GM21381 (cell line): ENCODE data around the gene IGF1.

Source experiments
- ATAC-seq: cut with Tn5 transposase; IDR thresholded peaks from one replicate; pipeline ENCODE4 v1.9.1; 2021; ENCODE audit warnings: mild to moderate bottlenecking, moderate library complexity; ENCODE audit not compliant: unreplicated experiment

The IGF1 gene

DNA sequence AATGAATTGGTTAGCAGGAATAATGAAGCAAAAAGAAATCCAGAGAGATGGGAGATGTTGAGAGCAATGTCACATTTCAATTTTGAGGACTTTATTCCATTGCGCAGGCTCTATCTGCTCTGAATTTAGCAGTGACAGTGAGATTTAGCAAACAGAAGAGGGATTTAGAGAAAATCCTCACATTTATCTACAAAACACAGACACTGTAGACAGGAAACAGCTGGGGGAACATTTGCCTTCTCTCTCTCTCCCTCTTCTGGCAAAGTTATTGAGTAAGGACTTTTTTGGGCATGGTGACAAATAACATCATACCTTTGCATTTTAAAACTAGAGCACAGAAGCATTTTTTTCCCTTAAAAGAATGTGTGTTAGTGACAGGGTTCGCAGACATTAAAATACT, at the start of gene IGF1:
TSS of gene IGF1 (minus strand) at position 158 of the 400 bp plus-strand sequence. CDS start 182 bp downstream, outside the sequence.
- no peak for ATAC-seq

DNA sequence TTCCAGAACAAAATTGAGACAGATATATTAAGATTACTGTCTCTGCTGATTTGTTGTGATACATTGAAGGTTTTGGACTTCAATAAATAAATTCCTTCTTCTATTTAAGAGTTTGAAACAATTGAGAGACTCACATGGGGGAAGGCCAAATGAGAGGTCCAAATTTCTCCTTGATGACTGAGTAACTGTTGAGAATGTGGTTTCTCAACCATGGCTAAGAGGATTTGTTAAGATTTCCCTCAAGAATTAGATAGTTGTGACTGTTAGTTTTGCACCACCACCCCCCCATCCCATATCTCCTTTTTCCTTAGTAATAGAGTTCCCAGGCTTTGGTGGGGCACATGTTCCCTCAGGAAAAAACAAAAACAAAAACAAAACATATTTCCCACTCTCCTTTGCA, 47.7 kb upstream of the IGF1 start:
- no peak for ATAC-seq

GRCh38 chr12:102527171-102527720, 46.9 kb upstream of the IGF1 start:
- no peak for ATAC-seq

- no peak for ATAC-seq
These were observed 46.3 kb upstream of the IGF1 start for GRCh38 chr12:102526656-102527055.

- no peak for ATAC-seq
These were observed 42.4 kb upstream of the IGF1 start for GRCh38 chr12:102522768-102523167.

DNA sequence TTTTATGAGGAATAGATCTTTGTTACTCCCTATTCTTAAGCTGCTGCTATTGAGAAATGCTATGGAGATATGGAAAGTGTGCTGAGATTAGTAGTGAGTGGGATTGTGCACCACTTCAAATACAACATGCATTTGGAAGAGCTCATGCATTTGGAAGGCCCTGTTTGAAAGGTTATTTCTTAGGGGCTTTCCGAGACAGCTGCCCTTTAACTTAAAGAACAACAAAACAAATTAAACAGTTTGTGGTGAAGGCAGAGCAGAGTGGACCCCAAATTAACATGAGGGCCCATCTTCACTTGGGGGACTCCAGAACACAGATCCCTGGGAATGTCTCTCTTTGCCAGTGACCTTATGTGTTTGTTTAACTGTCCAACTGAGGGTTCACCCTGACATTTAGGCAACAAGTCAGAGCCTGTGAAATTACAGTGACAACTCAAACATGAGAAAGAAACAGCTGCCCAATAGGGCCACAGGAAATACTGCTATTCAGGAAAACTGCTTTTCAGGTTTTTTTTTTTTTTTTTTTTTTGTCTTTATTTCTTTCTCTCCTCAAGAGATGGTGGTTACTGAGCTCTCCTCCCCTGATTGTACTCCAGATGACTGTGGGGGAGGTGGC, 41.4 kb upstream of the IGF1 start:
- ATAC-seq = no peak

- no peak for ATAC-seq
These were observed 38.5 kb upstream of the IGF1 start for GRCh38 chr12:102518871-102519270.

GRCh38 chr12:102514696-102515095, 34.3 kb upstream of the IGF1 start:
- no peak for ATAC-seq

DNA sequence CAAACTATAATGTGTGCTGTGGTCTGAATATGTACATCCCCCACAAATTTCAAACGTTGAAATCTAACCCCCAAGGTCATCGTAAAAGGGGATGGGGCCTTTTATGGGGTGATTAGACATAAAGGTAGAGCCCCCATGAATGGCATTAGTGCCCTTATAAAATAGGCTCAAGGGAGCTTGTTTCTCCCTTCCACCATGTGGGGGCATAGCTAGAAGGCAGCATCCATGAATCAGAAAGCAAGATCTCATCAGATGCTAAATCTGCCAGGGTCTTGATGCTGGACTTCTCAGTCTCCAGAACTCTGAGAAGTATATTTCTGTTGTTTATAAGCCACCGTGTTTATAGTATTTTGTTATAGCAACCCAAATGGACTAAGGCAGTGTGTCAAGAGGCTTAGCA, 33.4 kb upstream of the IGF1 start:
- no peak for ATAC-seq

GRCh38 chr12:102513272-102513671, 32.9 kb upstream of the IGF1 start:
- ATAC-seq = peak; percentile 74

DNA sequence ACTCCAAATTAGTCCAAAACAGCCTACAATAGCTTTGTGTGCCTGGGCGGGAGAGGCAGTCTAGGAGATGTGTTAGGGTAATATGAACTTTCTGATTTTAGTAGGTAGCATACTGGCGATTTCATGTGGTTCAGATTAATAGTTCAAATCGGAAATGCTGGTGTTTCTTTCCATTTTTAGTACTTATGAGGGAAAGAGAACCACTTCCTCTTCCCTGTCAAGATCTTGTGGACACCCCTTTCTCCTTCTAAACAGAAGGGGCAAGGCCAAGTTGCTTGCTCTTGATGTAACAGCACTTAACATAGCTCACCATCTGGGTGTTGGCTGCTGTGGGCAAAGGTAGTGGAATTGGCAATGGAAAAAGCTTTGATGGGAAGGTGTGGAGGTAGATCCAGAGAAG, 32.2 kb upstream of the IGF1 start:
- ATAC-seq = peak; percentile 26

DNA sequence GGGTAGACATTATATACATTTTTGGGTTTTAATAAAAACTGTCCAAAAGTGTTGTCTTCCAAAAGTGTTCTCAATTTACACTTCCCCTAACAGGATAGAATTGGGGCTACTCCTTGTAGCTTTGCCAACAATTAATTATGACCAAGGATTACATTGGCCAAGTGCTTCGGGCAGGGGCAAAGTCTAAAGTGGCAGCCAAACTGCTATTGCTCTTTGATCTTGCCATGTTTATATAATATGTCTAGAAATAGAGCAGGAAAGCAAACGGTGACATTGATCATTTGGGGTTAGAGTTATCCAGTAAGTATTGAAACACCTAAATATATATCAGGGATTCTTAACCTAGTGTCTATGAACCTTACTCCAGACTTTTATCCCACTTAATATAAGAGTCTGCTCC, 31.2 kb upstream of the IGF1 start:
- ATAC-seq = no peak

DNA sequence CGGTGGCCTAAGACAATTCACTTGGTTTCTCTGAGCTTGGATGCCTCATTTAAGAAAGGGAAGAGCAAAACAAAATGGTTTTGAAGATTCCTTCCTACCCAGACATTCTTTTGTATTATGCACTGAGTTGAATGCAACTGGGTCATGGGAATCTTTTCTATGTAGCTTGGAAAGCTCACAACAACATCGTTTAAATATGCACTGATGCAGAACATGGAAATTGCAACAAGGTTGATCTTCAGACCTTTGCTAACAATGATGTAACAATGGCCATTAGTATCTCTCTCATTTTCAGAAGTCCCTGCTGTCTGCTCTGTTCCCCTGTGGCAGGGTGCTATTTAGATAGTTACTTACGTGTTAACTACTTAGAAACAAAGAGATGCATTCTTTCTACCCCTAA, 30.1 kb upstream of the IGF1 start:
- no peak for ATAC-seq

- ATAC-seq = no peak
These were observed 29.7 kb upstream of the IGF1 start for GRCh38 chr12:102510031-102510430.

GRCh38 chr12:102509123-102509626, 28.8 kb upstream of the IGF1 start:
- ATAC-seq = no peak

DNA sequence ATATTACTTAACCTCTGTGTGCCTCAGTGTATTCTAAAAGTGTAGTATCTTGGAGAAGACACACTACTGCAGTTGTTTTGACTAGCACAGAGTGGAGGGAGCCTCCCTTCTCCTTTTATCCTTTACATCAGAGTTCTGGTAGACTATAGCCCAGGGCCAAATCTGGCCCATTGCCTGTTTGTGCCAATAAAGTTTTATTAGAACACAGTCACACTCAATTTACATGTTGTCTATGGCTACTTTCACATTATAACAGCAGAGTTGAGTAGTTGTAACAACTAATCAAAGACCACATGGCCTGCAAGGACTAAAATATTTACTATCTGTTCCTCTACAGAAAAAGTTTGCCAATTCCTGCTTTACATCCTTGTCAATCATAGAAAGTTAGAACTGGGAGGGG, 27.7 kb upstream of the IGF1 start:
- no peak for ATAC-seq

DNA sequence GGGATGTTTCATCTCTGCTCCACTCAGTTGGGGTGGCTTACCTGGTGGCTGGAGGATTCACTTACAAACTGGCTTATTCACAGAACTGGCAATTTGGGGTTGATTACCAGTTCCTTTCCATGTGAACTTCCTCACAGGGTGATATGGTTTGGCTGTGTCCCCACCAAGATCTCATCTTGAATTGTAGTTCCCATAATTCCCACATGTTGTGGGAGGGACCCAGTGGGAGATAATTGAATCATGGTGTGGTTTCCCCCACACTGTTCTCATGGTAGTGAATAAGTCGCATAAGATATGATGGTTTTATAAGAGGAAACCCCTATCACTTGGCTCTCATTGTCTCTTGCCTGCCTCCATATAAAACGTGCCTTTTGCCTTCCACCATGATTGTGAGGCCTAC, 26.9 kb upstream of the IGF1 start:
- ATAC-seq = no peak

DNA sequence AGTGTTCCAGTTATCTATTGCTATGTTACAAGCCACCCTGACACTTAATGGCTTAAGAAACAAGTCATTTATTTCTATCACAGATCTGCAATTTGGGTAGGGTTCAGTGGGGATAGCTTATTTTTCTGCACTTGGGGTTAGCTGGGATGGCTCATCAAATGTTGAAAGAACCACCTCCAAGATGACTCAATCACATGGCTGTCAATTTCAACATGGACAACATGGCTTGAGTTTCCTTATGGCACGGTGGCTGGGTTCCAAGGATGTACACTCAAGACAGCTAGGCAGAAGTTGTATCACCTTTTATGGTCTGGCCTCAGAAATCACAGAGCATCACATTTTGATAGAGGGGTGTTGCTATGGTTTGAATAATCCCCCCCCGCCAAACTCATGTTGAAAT, 24.5 kb upstream of the IGF1 start:
- ATAC-seq = no peak

DNA sequence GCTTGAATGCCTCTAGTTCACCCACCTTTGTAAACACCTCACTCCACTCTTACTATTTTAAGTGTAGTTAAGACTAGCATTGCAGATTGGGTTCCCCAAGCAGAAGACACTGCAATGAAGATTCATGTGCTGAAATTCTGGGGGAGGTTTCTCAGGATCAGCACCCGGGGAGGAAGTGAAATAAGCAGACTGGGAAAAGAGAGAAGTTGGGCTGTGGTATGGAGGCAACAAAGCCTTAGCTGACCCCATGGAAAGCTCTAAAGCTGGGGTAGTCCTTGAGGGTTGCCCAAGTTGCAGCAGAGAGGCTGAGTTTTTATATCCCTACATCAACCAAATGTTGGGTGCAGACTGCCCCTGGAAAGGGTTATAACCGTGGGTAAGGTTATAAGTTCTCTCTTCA, 23.9 kb upstream of the IGF1 start:
- ATAC-seq = no peak

DNA sequence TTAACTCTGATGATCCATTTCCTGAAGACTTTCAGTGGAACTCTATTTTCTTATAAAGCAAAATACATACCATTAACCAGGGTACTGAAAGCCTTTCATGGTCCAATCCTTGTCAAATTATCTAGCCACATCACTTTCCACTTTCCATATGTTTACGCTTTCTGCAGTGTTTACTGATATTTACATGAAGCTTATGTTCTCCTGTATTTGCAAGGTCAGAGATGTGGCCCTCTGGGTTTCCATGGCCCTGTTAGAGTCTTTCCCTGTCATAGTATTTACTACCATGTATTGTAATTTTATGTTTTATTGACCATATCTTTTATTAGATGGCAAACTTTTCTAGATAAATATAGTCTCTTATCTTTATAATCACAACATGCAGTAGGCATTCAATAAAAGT, 23.5 kb upstream of the IGF1 start:
- ATAC-seq = no peak

- ATAC-seq = peak; percentile 79
These were observed 22.8 kb upstream of the IGF1 start for GRCh38 chr12:102503056-102503681.

- no peak for ATAC-seq
These were observed 21.4 kb upstream of the IGF1 start for GRCh38 chr12:102501773-102502172.
